ENCODE results near the gene KRT4. TPM values are rescaled to one million over a fixed set of nuclear protein-coding genes. Genes with fewer than 3 reads are reported as not detected.

The KRT4 gene
- total RNA-seq, 1 experiment from 2014 or later, result not detected

DNA sequence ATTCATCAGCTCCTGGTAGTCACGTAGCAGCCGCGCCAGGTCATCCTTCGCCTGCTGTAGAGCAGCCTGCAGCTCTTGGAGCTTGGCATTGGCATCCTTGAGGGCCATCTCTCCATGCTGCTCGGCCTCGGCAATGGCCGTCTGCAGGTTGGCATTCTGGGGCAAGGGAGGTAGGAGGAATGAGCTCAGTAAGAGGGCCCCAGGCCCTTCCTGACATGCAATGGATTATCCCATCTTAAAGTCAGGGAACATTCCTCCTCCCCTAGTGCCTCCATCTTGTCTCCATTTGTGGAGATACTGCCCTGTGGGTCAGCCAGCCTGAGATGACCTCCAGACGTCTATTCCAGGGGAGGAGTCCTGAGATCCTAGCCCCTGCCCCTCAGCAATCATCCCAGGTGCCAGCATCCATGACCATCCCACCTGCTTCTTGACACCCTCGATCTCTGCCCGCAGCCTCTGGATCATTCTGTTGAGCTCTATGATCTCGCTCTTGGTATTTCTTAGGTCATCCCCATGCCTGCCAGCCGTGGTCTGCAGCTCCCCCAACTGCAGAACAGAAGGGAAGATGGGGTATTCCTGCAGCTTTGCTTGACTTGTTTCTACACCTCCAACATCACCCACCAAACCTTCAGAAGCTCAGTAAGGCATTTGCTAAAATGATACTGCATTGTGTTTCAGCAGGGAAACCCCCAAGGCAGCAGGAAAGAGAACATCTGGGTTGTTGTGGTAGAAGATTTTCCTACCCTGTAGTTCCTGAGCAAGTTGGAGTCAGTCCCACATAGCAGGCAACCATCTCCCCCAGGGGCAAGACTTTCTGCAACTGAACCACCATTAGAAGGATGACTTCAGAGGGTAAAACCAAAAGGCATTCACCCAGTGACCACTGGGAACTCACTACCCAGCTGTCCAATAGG, 22.4 kb downstream of the KRT4 start:
- H3K9me3 ChIP-seq (ENCODE audit: control insufficient read depth in 1 of 2, insufficient read depth in 1 of 2, low read depth in 1 of 2, low read length in 2 of 2), result no peaks in the 10 kb centered on the region
- no peak for ATAC-seq
- no peak overlapping the region for H3K4me2 ChIP-seq (ENCODE audit: low read length)
- intact Hi-C loops (cut with micrococcal nuclease), result no loop called here
- no peak for DNase-seq (ENCODE audit: low read depth, low spot score)
- no peak overlapping the region for H3K27ac ChIP-seq (ENCODE audit: low read depth, low read length)
- BruUV-seq (replicated peaks), result no TSS peak
- H3K4me1 ChIP-seq (ENCODE audit: control insufficient read depth in 1 of 2, insufficient read depth in 2 of 2, low read length in 2 of 2), result peaks cover 0 to 9% of the 10 kb centered on the region in 2 experiments; a peak in 1 of 4 replicates
- TF ChIP-seq SP1 (IDR thresholded peaks at IDR 0.05; ENCODE audit: low read depth), result no peak
- TF ChIP-seq ZBTB33 (IDR thresholded peaks at IDR 0.05; ENCODE audit: extremely low read depth, insufficient replicate concordance, low read length), result no peak
- TF ChIP-seq CTCF (IDR thresholded peaks at IDR 0.05 in 2 of 3, conservative IDR thresholded peaks at IDR 0.05 in 1 of 3; ENCODE audit: borderline replicate concordance in 1 of 3, insufficient read depth in 1 of 3, low read depth in 2 of 3, low read length in 2 of 3), result no peak
- TF ChIP-seq, protein P1, sequence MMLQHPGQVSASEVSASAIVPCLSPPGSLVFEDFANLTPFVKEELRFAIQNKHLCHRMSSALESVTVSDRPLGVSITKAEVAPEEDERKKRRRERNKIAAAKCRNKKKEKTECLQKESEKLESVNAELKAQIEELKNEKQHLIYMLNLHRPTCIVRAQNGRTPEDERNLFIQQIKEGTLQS (IDR thresholded peaks at IDR 0.05), result no peak
- no peak for TF ChIP-seq POLR2A (IDR thresholded peaks at IDR 0.05; ENCODE audit: borderline replicate concordance, extremely low read depth, insufficient read depth, insufficient read length)
- no peak for TF ChIP-seq CBX3 (IDR thresholded peaks at IDR 0.05; ENCODE audit: low read depth)
- no peak for TF ChIP-seq SIN3A (IDR thresholded peaks at IDR 0.05; ENCODE audit: low read depth)
- TF ChIP-seq YY1 (IDR thresholded peaks at IDR 0.05; ENCODE audit: extremely low read depth, insufficient replicate concordance, low read depth, low read length), result no peak
- no peak for TF ChIP-seq FOSL1 (IDR thresholded peaks at IDR 0.05; ENCODE audit: low read depth)
- TF ChIP-seq EZH2 (IDR thresholded peaks at IDR 0.05), result no peak
- TF ChIP-seq RAD21 (IDR thresholded peaks at IDR 0.05; ENCODE audit: low read depth), result no peak
- no peaks in the 10 kb centered on the region for H3K36me3 ChIP-seq (ENCODE audit: control insufficient read depth in 1 of 2, insufficient read depth in 2 of 2, low read length in 2 of 2)
- CTCF ChIA-PET, result no interaction called here
- POLR2A ChIA-PET, result no interaction called here
- H3K4me3 ChIP-seq (replicated peaks in 1 of 2; ENCODE audit: low read depth in 1 of 2, low read length in 2 of 2), result no peak overlapping the region
- no peaks in the 10 kb centered on the region for H3K79me2 ChIP-seq (ENCODE audit: insufficient read depth, low read length)
- no peaks in the 10 kb centered on the region for H3K27me3 ChIP-seq (ENCODE audit: insufficient read depth, low read length)
- H2AFZ ChIP-seq (ENCODE audit: low read depth, low read length, poor library complexity, severe bottlenecking), result no peak overlapping the region
- no peak overlapping the region for H3K9ac ChIP-seq (ENCODE audit: low read length)
- H3K9me2 ChIP-seq (ENCODE audit: insufficient read depth), result no peaks in the 10 kb centered on the region
- RAD21 ChIA-PET (ENCODE audit: low non-redundant PET in 1 of 2, low total read pairs in 2 of 2, uncharacterized antibody in 2 of 2, unreplicated experiment in 2 of 2), result no interaction called here
- H4K20me1 ChIP-seq (ENCODE audit: insufficient read depth), result no peaks in the 10 kb centered on the region
